HepG2 (cell line): ENCODE data around the gene TMOD2. TPM values are rescaled to one million over a fixed set of nuclear protein-coding genes. Genes with fewer than 3 reads are reported as not detected.

Source experiments
- ATAC-seq: fragments of 200-7000 bp; cut with Tn5 transposase; 3 replicates; pipeline ENCODE4 v1.9.1; 2020; ENCODE audit warnings: mild to moderate bottlenecking, moderate library complexity
- BruUV-seq: library from RNA; stranded (reverse); fragments of 400-500 nt; replicated peaks from 2 replicates; lab custom pipeline; 2021; lab: Mats Ljungman, UMichigan
- CTCF ChIA-PET: fragments of 300-600 bp; formaldehyde crosslinking; extraction: SDS; loops from one replicate; lab custom pipeline; 2021; ENCODE audit warnings: low total read pairs, inconsistent platforms, low intra/inter-chr PET ratio; lab: Yijun Ruan, JAX
- POLR2A ChIA-PET: fragments of 350-600 bp; sonication (Branson Sonifier 250); formaldehyde crosslinking; loops from one replicate; lab custom pipeline; 2020; ENCODE audit warnings: antibody characterized with exemption, inconsistent platforms; lab: Yijun Ruan, JAX
- DNase-seq: peaks from one replicate; pipeline ENCODE4 v3.0.0-alpha.2; 2015; ENCODE audit warnings: low spot score
- FAIRE-seq: peaks from 3 replicates; lab custom pipeline; 2011; peaks lifted over from hg19 to GRCh38; lab: Jason Lieb, UNC
- H2AFZ ChIP-seq: one replicate; pipeline ENCODE4 v1.6.1; 2011; ENCODE audit warnings: low read length, inconsistent platforms
- H3K27ac ChIP-seq: fragments of 300-600 bp; 3 replicates; pipeline ENCODE4 v1.8.0; 2011; ENCODE audit warnings: mixed run types, mild to moderate bottlenecking, mixed read lengths, low read length, inconsistent platforms; ENCODE audit not compliant: insufficient read depth; ENCODE audit errors: extremely low read length
- H3K27me3 ChIP-seq, 2 experiments: fragments of 200-600 bp in 1 of 2; 2 replicates in 1 of 2; 3 replicates in 1 of 2; pipeline versions ENCODE4 v1.6.0 to v1.8.0; 2011; ENCODE audit warnings: low read length in 2 of 2, mild to moderate bottlenecking in 2 of 2, moderate library complexity in 2 of 2, inconsistent platforms in 1 of 2; ENCODE audit not compliant: insufficient read depth in 2 of 2, control insufficient read depth in 1 of 2
- H3K36me3 ChIP-seq, 2 experiments: fragments of 200-600 bp in 1 of 2; replicated peaks in 1 of 2; 2 replicates in 1 of 2; 3 replicates in 1 of 2; pipeline versions ENCODE4 v1.5.1 to v1.8.0; 2011; ENCODE audit warnings: low read length in 2 of 2, inconsistent platforms in 1 of 2; ENCODE audit not compliant: insufficient read depth in 2 of 2, control insufficient read depth in 1 of 2
- H3K4me1 ChIP-seq: 2 replicates; pipeline ENCODE4 v1.5.1; 2012; ENCODE audit warnings: low read length, inconsistent platforms; ENCODE audit not compliant: insufficient read depth
- H3K4me2 ChIP-seq: 2 replicates; pipeline ENCODE4 v1.6.0; 2011; ENCODE audit warnings: low read depth, low read length, inconsistent platforms
- H3K4me3 ChIP-seq, 3 experiments: fragments of 200-600 bp in 1 of 3; sonication (generic), shearing (Covaris generic) in 1 of 3; replicated peaks in 1 of 3; 2 replicates each; pipeline ENCODE4 v1.5.1; 2011 to 2016; ENCODE audit warnings: low read length in 3 of 3, inconsistent platforms in 2 of 3, low read depth in 2 of 3, mild to moderate bottlenecking in 2 of 3, control low read depth in 1 of 3, mixed read lengths in 1 of 3; ENCODE audit not compliant: insufficient read depth in 1 of 3
- H3K79me2 ChIP-seq: one replicate; pipeline ENCODE4 v1.6.1; 2011; ENCODE audit warnings: low read length, inconsistent platforms; ENCODE audit not compliant: insufficient read depth
- H3K9ac ChIP-seq: 2 replicates; pipeline ENCODE4 v1.6.0; 2011; ENCODE audit warnings: mild to moderate bottlenecking, low read depth, low read length, inconsistent platforms; ENCODE audit not compliant: insufficient read depth
- H3K9me3 ChIP-seq: 2 replicates; pipeline ENCODE4 v1.5.1; 2012; ENCODE audit warnings: mild to moderate bottlenecking, low read length
- H4K20me1 ChIP-seq: 2 replicates; pipeline ENCODE4 v1.6.0; 2011; ENCODE audit warnings: inconsistent platforms, mild to moderate bottlenecking, low read length, moderate library complexity; ENCODE audit not compliant: insufficient read depth
- ARID4A ChIP-seq: sonication (generic); formaldehyde crosslinking; IDR thresholded peaks from 2 replicates; pipeline ENCODE4 v1.5.0; 2020; ENCODE audit warnings: mild to moderate bottlenecking, missing genetic modification reagents, borderline replicate concordance
- ATF2 ChIP-seq: sonication (generic); formaldehyde crosslinking; IDR thresholded peaks from 2 replicates; pipeline ENCODE4 v1.4.0; 2020; ENCODE audit warnings: missing genetic modification reagents
- CERS6 ChIP-seq: sonication (generic); formaldehyde crosslinking; IDR thresholded peaks from 2 replicates; pipeline ENCODE4 v1.5.0; 2020; ENCODE audit warnings: missing genetic modification reagents
- FOXA1 ChIP-seq, 2 experiments: fragments of 450-650 bp in 1 of 2; sonication (generic) in 1 of 2; formaldehyde crosslinking in 1 of 2; IDR thresholded peaks; 2 replicates each; pipeline versions ENCODE4 v1.4.0 to v1.6.1; 2016 to 2020; ENCODE audit warnings: missing genetic modification reagents in 1 of 2
- KLF13 ChIP-seq: sonication (generic); formaldehyde crosslinking; IDR thresholded peaks from 2 replicates; pipeline ENCODE4 v1.4.0; 2020; ENCODE audit warnings: mild to moderate bottlenecking, missing genetic modification reagents
- SRF ChIP-seq: IDR thresholded peaks from 2 replicates; pipeline ENCODE4 v1.6.1; 2011; ENCODE audit warnings: mild to moderate bottlenecking, low read depth, low read length, moderate library complexity
- TP53 ChIP-seq: sonication (generic); formaldehyde crosslinking; conservative IDR thresholded peaks from 2 replicates; pipeline ENCODE4 v1.4.0; 2020; ENCODE audit warnings: missing genetic modification reagents
- ZBTB37 ChIP-seq: sonication (generic); formaldehyde crosslinking; IDR thresholded peaks from 2 replicates; pipeline ENCODE4 v1.4.0; 2020; ENCODE audit warnings: mild to moderate bottlenecking, missing genetic modification reagents
- ZMAT3 ChIP-seq: sonication (generic); formaldehyde crosslinking; conservative IDR thresholded peaks from 2 replicates; pipeline ENCODE4 v1.7.0; 2021; ENCODE audit warnings: missing genetic modification reagents
- ZNF414 ChIP-seq: sonication (generic); formaldehyde crosslinking; IDR thresholded peaks from 2 replicates; pipeline ENCODE4 v1.5.0; 2020; ENCODE audit warnings: missing genetic modification reagents
- ZNF451 ChIP-seq: sonication (generic); formaldehyde crosslinking; IDR thresholded peaks from 2 replicates; pipeline ENCODE4 v1.5.0; 2020; ENCODE audit warnings: mild to moderate bottlenecking, missing genetic modification reagents
- ZNF503 ChIP-seq: sonication (generic); formaldehyde crosslinking; IDR thresholded peaks from 2 replicates; pipeline ENCODE4 v1.4.0; 2020; ENCODE audit warnings: missing genetic modification reagents
- ZNF773 ChIP-seq: sonication (generic); formaldehyde crosslinking; IDR thresholded peaks from 2 replicates; pipeline ENCODE4 v1.4.0; 2020; ENCODE audit warnings: missing genetic modification reagents, borderline replicate concordance
- WGBS: methylation state at CpG from one replicate; pipeline ENCODE4 v1.1.6; 2017; ENCODE audit warnings: low lambda C conversion rate; 5-methylcytosine and 5-hydroxymethylcytosine counted together
- in situ Hi-C: cut with HindIII; loops from 2 replicates; pipeline ENCODE4 v1.10.0; 2017; ENCODE audit warnings: low pct_unique_long_range_greater_than_20kb; ENCODE audit not compliant: extremely low pct_ligation_motif_present
- intact Hi-C: fragments of 100-400 bp; cut with micrococcal nuclease; formaldehyde crosslinking; loops from one replicate; pipeline ENCODE4 v1.10.0; 2022; ENCODE audit not compliant: unreplicated experiment
- polyA plus RNA-seq, 8 experiments: library from polyadenylated mRNA; depleted of rRNA in 3 of 8; stranded (reverse) in 7 of 8; unstranded in 1 of 8; fragments of >200 nt; fragmentation: Illumina TruSeq in 4 of 8; extraction: Trizol in 4 of 8; gene quantifications; 2 replicates each; pipeline versions ENCODE4 v1.2.1 to v1.2.3, GENCODE V29; 2011 to 2016; ENCODE audit warnings: low read depth in 4 of 8, missing spikeins in 1 of 8, mixed read lengths in 1 of 8; ENCODE audit not compliant: insufficient read depth in 1 of 8
- total RNA-seq, 5 experiments: library from RNA; depleted of rRNA; stranded (reverse); fragments of >200 nt; fragmentation: Illumina TruSeq; extraction: Trizol; gene quantifications; 2 replicates each; pipeline ENCODE4 v1.2.3, GENCODE V29; 2016; ENCODE audit warnings: low read depth in 1 of 5

The TMOD2 gene
- total and polyA plus RNA-seq, 2 of the 13 experiments (the other 11 are each of a cell fraction or from before 2014, with no cell fraction given): 0.01 to 0.02 TPM

- Histone ChIP-seq H3K36me3 (peaks cover 11 to 28% of the 10 kb centered on the region in 2 experiments), H2AFZ (no peak overlapping the region), H3K4me1 (peaks cover 25% of the 10 kb centered on the region), H3K27ac (no peak overlapping the region), H3K4me2 (no peak overlapping the region), H3K27me3 (no peaks in the 10 kb centered on the region), H3K79me2 (peaks cover 11% of the 10 kb centered on the region), H3K9ac (no peak overlapping the region), H3K4me3 (no peak overlapping the region), H3K9me3 (no peaks in the 10 kb centered on the region), H4K20me1 (no peaks in the 10 kb centered on the region)
- no TSS peak for BruUV-seq
- DNase-seq (no peak), ATAC-seq (no peak), FAIRE-seq (no peak)
- intact Hi-C loops: loop anchor here (5.0 kb wide), 1 partner anchor 32 kb away; no protein-coding TSS in a partner anchor
- ChIA-PET POLR2A (no interaction called here), CTCF (no interaction called here)
- in situ Hi-C loops: no loop called here
- 99% methylated on average over 4 of the region's 4 CpGs for WGBS
- TF ChIP-seq ZNF414 (CRISPR knock-in tag): no peak
- no peak for TF ChIP-seq KLF13 (CRISPR knock-in tag)
- TF ChIP-seq CERS6 (CRISPR knock-in tag): no peak
- TF ChIP-seq TP53 (CRISPR knock-in tag): no peak
- no peak for TF ChIP-seq ZMAT3 (CRISPR knock-in tag)
- no peak for TF ChIP-seq ZBTB37
- no peak for TF ChIP-seq ARID4A (CRISPR knock-in tag)
- TF ChIP-seq ZNF451 (CRISPR knock-in tag): no peak
- TF ChIP-seq FOXA1 (IDR thresholded peaks at IDR 0.05): no peak
- no peak for TF ChIP-seq FOXA1 (CRISPR knock-in tag; IDR thresholded peaks at IDR 0.05)
- no peak for TF ChIP-seq ZNF503 (CRISPR knock-in tag)
- TF ChIP-seq ZNF773: no peak
- TF ChIP-seq SRF: no peak
- TF ChIP-seq ATF2 (CRISPR knock-in tag): no peak
These were observed 113.1 kb downstream of the TMOD2 start for GRCh38 chr15:51864408-51865056.
